ENCODE data around the gene MON2.
A peak's percentile ranks its signal among the peaks of the same experiment; 100 is the strongest.
"Not testable (repeated sequence)": the region's sequence is repeated elsewhere in the genome, so short reads cannot be mapped to it uniquely, and the experiment has no call there.

MON2 gene

DNA sequence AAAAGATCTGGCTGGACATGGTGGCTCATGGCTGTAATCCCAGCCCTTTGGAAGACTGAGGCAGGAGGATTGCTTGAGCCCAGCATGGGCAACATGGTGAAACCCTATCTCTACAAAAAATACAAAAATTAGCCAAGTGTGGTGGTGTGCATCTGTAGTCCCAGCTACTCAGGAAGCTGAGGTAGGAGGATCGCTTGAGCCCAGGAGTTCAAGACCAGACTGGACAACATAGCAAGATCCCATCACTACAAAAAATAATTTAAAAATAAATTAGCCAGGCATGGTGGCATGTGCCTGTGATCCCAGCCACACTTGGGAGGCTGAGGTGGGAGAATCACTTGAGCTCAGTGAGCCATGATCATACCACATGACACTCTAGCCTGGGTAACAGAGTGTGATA, 92.7 kb downstream of the MON2 start:
- not testable (repeated sequence) for DNase-seq

DNA sequence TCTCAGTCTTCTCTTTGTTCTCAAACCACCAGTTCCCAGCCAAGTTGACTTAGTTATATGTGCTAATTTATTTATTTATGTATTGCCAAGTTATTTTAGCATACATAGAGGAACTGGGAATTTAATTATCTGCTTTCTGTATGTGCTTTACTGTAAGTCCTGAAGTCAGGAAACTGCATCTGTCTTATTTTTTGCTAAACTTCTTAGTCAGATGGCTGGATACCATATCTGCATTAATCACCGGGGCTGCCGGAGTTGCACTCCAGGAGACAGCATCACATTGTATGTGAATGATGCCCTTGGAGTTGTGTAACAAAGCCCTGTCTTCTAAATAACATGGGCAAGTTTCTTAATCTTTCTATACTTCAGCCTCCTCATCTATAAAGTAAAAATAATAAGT, 96.2 kb downstream of the MON2 start:
- DNase-seq: no peak

DNA sequence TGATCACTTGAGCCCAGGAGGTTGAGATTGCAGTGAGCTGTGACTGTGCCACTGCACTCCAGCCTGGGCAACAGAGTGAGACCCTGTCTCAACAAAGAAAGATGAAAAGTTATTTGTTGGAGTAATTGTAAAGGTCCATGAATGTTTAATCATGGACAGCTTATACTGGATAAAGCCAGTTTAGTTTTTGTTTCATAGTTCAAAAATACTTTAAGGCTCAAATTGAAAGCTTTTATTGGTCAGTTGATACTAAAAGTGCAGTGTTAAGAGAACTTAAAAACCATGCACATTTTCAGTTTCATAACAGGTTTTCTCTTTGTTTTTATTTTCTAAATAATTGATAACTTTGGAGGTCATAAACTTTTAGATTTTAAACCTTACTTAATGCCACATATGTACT, 108.4 kb downstream of the MON2 start:
- DNase-seq: no peak

DNA sequence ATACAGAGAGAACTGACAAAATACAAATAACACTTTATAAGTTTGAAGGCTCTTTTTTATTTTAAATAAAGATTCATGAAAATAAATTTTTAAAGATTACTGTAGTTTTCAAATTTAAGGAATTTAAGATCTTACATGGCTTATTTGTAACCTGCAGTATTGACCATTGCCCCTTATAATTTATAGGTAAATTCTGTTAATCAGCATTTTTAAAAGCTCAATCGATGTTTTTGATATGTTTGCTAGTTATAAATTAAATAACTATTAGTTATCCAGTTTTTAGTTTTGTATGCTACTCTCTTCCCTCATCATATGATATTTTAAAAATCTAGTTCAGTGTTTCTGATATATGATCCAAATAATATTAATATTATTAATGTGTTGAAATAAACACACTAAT, 109.9 kb downstream of the MON2 start:
- no peak for DNase-seq

DNA sequence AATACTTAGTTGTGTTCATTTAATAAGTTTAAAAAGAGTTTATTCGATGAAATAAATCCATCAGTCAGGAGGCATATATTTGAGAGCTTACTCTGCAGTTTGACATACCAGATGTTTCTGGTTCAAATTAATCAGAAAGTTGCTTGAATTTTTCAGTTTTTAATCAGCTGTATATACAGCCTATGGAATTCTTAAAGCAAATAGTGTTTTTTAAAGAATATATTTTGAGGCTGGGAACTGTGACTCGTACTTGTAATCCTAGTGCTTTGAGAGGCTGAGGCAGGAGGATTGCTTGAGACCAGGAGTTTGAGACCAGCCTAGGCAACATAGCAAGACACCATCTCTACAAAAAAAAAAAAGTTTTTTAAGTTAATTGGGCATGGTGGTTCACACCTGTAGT, 112.1 kb downstream of the MON2 start:
- DNase-seq: no peak

DNA sequence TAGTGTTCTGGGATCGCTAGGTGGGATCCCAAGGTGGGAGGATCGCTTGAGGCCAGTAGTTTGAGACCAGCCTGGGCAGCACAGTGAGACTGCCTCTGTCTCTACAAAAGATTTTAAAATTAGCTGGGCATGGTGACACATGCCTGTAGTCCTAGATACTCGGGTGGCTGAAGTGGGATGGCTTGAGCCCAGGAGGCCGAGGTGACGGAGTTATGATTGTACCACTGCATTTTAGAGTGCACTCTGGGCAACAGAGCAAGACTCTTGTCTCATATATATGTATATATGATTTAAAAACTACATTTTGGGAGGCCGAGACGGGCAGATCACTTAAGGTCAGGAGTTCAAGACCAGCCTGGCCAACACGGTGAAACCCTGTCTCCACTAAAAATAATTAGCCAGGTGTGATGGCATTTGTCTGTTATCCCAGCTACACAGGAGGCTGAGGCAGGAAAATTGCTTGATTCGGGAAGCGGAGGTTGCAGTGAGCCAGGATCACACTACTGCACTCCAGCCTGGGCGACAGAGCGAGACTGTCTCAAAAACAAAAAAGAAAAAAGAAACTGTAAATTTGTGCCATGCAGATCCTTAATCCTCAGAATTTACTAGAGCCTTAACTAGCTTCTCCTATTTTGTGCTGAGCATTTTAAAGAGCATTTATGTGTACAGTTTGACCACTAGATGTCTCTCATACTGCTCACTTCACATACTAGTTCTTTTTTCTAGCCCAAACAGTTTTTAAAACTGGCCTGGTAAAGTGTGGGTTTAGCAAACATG, 114.8 kb downstream of the MON2 start:
- peak; percentile 42 to 68 for DNase-seq

DNA sequence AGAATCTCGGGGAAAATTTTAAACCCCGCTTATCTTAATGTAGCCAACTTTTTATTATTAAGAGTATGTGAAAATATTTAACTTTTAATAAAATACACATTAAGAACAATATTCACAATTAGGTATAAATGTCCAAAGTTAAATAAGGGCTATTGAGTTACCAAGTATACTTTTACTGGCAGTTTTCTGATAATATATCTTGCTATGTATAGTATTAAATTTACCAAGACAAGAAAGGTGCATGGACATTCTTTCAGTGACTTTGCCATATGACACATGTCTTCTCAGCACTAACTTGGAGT, 115.4 kb downstream of the MON2 start:
- no peak for DNase-seq

DNA sequence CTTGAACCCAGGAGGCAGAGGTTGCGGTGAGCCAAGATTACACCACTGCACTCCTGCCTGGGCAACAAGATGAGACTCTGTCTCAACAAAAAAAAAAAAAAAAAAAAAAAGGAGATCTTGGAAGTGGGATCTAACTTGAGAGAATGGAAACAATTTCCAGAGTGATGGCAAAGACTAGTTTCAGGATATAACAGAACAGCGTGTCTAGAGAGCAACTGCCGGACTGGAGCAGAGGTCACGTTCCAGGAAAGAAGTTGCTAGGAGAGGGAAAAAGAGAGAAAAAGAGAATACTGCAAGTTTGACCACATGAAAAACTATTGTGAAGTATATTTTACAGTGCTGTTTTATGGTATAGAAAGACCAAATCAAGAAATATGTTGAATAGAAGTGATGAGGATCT, 118.0 kb downstream of the MON2 start:
- DNase-seq: no peak

DNA sequence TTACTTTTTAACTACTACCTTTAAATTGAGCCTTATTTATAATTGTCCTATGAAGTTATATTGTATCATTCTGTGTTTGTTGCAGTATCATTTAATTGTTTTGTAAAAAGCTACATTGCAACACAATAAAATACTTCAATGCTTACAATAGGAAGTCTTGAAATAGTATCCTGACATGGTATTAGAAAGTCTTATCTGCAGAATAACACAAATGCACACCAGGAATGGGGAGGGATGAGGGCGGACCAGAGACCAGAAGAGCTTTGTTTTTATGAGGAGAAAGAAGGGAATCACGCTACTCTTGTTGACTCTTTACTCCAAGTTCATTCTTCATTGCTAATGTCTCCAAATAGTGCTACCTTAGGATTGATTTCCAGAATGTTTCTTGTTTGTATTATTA, 120.2 kb downstream of the MON2 start:
- no peak for DNase-seq

DNA sequence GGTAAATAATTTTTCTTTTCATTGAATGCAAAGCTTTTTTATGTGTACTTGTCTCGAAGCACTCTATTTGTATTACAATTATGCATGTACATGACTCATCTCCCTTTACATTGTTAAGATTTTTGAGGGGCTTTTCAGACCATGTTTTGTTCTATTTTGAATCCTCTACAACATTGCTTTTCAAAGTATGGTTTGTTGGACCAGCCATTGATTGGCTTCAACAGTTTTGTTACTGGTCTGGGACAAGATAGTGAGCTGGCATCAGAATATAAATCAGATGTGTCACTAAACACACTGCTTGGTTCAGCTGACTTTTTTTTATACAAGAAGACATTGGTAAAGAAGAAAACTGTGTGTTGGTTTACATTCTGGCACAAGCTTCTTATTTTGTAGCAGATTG, 122.3 kb downstream of the MON2 start:
- no peak for DNase-seq

DNA sequence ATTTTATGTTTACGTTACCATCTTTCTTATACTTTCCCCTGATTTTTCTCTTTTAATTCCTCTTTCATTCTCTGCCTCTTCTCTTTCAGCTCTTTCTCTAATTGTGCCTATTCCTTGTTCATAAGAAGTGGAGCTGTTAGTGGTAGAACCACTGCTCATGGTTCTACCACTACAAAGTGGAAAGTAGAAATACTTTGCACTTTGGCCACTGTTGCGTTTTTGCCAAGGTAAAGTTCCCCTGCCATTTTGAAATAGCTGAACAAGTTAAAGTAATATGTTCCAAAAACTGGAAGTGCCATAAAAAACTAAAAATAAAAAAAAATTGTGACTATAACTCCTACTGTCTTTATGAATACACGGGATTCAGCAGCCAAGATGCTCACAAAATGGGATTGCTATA, 130.6 kb downstream of the MON2 start:
- DNase-seq: no peak

DNA sequence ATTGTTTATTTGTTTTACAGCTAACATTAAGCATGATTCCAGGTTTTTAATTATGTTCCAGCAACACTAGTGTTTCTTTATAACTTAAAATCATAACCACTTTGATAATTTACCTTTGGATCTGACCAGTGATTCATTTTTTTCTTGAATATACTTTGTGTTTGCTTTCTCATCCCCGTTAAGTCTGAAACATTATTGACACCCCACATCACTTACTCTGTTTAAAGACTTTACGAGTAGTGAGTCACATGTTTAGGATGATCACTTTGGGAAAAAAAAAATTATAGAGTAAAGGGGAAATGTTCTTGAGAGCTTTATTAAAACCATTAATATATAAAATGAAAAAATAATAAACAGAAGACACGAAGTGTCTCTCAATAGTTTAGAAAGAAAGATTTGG, 132.2 kb downstream of the MON2 start:
- DNase-seq: no peak

DNA sequence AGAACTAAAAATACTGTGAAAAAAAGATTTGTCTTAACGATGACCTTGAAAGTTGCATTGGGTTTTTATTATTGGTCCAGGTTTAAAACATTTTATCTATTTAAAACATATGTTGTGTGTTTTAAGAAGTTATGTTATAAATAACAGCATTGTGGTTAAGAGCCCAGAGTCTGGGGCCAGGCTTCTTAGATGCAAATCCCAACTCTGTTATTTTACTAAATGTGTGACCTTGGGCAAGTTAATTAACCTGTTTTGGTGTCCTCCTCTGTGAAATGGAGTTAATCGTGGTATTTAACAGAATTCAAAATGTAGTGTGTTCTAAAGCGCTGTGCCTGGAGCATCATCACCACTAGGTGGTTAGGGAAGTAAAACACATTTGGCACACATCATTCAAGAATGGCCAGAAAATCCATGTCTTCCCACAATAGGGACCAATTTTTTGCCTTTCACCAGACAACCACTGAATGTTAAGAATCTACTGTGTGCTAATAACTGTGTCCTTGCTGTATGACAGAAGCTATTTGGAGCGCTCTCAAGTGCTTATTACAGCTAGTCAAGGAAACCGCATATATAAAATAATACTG, 133.3 kb downstream of the MON2 start:
- no peak for DNase-seq

DNA sequence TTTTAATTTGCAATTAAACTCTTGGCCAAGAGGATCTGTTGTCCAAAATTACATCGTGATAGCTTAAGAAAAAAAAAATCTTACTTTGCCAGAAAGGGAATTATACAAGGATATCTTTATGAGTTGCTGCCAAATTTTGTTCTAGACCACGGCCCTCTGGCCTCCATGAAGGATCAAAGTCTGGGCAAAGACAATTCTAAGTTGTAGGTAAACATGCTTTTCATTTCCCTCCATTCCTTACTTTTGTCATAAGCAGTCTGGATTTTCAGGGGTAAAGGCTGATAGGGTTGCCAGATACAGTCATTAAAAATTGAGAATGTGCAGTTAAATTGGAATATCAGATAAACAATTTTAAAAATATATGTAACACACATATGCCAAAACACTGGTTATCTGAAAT, 135.1 kb downstream of the MON2 start:
- no peak for DNase-seq

DNA sequence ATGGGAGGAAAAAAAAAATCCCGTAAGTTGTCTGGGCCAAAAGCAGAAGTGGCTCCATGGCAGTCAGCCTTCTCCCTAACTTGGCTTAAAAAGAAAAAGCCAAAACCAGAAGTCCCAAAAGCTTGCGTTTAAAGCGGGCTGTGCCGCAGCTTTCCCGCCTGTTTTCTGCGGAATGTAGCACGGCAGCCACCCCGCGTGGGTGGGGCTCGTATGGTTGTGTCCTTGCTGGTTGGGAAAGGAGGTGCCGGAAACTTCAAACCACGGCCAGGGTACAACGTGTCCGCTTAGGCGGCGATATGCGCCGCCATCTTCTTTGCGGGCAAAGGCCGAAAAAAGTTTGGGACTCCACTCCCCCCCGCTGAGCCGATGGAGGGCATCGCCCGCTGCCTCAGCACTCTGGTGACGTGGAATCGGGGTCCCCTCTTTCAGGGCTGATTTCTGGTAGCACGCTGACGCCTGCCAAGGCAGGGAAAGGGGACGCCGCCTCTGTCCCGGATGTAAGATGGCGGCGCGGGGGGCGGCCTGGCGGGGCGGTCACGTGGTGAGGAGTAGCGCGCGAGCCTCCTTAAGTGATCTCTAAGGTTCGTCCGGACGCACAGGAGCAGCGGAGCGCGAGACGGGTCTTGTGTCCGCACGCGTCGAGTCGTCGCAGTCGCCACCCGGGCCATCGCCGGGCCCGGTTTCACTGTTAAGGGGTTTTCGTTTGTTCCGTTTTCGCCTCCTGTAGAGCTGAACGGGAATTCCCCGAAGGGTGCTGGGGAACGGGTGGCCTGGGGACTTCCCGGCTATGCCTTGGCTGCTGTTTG, 135.8 kb downstream of the MON2 start:
- peak; percentile 95 to 98 for DNase-seq

DNA sequence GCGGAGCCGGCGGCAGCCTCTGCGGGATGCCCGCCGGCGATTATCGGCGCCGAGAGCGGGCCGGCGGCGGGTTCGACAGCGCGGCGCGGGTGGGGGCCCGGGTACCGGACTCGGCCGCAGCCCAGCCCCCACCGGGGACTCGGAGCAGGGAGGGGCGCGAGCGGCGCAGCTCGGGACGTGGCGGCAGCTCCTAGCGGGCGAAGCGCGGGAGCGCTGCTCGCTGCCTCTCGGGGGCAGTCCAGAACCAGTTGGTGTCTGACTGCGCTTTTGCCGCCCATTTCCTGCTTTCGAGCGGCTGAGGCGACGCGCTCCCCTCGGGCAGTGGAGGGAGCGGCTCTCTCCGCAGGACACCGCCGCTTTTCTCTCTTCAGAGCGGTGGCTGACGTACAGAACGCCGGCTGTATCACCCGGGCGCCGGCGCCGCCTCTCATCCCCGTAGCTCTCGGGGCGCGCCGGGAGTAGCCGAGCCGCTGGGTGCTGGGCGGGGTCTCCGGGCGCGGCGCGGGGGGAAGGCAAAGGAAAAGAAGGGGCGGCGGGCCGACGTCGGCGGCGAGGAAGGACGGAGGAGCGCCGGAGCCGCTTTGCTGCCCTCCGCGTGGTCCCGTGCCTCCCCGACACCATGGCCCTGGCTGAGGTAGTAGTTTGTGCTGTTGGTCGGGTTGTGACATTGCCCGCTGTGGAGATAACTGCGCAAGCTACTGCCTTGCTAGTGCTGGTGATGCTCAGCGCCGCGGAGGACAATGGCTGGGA, 136.6 kb downstream of the MON2 start:
- DNase-seq: peak; percentile 86 to 91

DNA sequence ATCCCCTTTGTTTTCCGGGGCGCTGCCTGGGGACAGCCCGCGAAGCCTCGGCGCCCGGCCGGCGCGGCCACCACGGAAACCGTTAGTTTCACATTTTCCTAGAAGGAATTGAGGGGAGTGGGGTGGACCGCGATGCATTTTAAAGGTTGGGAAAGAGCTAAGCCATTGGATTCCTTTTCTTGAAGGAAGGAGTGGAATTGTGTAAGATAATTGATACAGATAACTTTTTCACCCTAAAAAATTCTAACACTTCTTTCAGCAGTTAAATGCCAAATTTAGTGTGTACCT, 137.1 kb downstream of the MON2 start:
- peak in 1 of 2 donors; percentile 9 for DNase-seq

DNA sequence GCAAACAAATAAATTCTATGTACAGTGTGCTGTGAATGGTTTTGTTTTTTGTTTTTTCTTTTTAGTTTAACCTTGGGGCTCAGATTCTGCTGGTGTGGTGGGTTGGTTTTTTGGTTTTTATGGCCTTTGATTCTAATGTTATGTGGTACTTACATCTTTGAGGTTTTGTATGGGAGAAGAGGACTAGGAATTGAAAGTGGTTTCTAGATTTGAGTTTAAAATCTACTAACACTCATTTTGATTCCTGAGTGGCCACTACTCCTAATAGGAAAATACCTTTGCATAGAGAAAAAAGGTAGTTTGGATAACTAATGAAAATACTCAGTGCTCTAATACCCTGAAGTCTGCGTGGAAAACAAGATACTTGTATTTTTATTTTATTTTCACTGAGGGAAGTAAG, 137.7 kb downstream of the MON2 start:
- DNase-seq: no peak

DNA sequence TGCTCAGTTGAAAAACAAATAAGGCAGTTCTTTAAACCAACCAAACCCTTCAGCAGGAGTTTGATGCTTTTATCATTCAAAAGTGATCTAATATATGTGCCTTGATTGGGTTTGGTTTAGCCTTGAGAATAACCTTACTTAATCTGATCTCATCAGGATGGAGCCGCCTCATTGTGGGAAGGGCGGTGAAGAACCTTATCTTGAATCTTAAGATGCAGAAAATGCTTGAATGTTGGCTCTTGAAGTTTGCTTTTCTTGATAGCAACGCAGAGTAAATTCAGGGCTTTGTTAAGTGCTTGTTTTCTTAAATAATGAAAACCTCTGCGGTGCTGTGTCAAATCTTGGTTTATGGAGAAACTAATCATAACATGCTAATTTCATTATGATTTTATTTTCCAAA, 138.2 kb downstream of the MON2 start:
- DNase-seq: peak in 1 of 2 donors; percentile 3

DNA sequence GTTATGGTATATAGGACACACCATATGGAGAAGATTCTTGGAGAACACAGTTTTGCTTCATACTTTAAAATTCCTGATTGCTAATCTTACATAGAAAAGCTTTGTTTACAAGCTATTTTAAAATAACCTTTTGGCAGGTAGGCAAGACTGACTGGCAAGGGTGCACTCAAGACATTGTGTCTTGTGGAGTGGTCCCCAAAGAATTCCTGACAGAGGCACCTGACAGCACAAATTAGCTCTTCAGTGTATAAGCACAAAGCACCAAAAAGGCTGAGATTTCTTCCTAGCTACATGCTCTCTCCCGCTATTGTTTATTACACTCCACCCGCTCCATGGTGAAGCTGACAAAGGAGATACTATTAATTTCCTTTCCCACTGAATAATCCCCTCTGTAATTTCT, 139.4 kb downstream of the MON2 start:
- no peak for DNase-seq

DNA sequence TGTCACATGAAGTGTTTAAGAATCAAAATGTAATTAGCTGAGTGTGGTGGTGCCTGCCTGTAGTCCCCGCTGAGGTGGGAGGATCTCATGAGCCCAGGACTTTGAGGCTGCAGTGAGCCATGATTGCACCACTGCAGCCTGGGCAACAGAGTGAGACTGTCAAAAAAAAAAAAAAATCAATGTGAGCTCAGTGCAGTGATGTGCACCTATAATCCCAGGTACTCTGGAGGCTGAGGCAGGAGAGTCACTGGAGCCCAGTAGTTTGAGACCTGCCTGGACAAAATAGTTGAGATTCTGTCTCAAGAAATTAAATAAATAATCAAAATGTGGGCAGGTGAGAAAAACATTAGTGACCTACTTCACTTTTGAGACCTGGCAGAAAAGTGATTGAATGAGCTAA, 140.0 kb downstream of the MON2 start:
- DNase-seq: no peak

DNA sequence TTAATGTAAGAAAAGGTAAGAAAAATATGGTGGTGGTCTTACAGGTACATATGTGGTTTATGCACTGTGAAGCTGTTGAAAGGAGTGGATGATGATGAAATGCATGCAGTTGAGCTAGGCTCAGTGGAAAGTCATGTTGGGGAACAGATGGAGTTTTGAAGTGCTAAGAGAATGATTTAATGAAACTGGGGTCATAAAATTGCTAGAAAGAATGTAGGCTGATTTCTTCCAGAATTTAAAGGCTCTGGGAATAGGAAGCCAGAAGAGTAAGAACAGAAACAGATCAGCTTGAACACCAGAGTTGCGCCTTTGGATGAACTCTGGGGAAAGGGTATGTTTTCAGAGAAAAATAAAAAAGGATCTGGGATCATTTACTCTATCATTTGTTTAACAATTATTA, 146.5 kb downstream of the MON2 start:
- no peak for DNase-seq

DNA sequence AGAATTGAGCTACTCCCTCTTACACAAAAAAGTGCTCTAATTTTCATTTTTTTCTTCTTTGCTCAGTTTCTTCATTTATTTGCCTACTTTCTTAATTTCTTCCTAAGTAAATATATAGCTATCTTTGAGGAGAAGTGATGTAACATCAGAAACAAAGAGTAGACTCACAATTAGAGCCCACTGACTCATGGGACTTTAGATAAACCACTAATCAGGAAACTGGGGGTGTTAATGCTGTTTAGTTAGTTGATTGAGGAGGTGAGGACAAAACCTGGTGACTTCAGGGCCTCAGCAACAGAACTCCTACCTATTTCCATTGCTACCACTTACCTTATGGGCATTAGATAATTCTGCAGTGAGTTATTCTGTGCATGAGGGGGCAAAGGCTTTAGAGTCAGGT, 151.7 kb downstream of the MON2 start:
- no peak for DNase-seq

DNA sequence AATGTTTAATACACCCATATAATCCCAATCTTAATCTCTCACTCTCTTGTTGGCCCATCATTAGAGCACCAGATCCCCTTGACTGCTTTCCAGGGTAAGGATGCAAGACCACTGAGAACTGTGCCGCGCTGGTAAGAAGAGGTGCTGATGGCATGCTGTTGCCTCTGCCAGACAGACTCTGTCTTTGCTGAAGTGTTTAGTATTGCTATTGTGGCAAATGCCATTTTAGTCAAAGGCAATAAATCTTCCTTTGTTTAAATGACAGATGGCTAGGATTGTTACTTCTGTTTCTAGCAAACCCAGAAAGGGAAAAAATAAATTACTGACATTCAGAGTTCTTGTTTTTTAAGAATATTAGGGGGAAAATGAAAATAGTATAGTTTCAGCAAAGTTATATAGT, 152.3 kb downstream of the MON2 start:
- DNase-seq: no peak

All from inflammatory macrophage (primary cell).